GM06990 (cell line): ENCODE results near the gene LY6G5C.

Source experiments
- DNase-seq: peaks from one replicate; pipeline ENCODE4 v3.0.0-alpha.2; 2011; ENCODE audit not compliant: insufficient read length; ENCODE audit errors: extremely low read depth
- H3K27me3 ChIP-seq: replicated peaks from 2 replicates; pipeline ENCODE4 v1.6.0; 2011; ENCODE audit warnings: low read length; ENCODE audit not compliant: control insufficient read depth, insufficient read depth
- H3K36me3 ChIP-seq: 2 replicates; pipeline ENCODE4 v1.5.1; 2011; ENCODE audit warnings: low read length; ENCODE audit not compliant: control insufficient read depth, insufficient read depth
- H3K4me3 ChIP-seq: replicated peaks from 2 replicates; pipeline ENCODE4 v1.5.1; 2011; ENCODE audit warnings: low read depth, mild to moderate bottlenecking, control low read depth, low read length
- CTCF ChIP-seq: IDR thresholded peaks from 2 replicates; pipeline ENCODE4 v1.5.1; 2011; ENCODE audit warnings: low read length, control low read depth, mild to moderate bottlenecking, inconsistent platforms; ENCODE audit not compliant: insufficient read depth, poor library complexity, severe bottlenecking

Gene LY6G5C

DNA sequence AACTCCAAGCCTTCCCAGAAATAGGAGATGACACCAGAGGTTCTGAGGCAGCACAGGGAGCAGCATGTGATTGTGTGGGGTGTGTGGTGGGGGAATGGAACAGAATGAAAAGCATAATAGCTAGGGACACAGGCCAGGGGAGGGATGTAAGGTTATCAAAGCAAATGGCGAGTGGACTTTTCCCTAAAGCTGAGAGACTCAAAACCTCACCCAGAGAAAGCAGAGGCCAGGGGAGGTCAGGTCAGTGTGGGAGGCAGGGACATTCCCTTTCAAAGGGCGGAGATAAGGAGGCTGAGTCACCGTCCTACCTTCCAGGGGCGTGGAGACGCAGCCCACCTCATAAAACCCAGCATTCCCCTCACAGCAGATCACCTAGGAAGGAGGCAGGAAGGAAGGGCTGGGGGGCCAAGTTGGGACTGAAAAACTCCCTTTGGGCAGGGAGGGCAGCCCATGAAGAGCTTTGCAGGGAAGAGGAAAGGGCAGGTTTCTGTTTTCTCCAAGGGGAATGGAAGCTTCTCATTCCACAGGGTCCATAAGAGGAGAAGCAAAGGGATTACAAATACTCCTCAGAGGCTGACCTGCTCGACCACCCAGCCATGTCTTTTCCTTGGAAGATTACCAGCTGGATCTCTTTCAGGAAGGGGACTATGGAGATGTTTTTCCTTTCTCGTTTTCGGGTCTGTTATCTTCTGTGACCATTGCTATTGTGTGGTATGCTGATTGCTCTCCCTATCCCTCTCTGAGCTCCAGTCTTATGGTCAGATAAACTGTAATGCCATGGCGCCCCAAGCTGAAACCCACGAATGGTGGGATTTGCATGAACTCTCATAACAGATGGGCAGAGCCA is 9.6 kb upstream of the LY6G5C start:
- no peaks in the 10 kb centered on the region for H3K27me3 ChIP-seq
- TF ChIP-seq CTCF: no peak
- H3K36me3 ChIP-seq: peaks cover 45% of the 10 kb centered on the region
- DNase-seq: no peak
- no peak overlapping the region for H3K4me3 ChIP-seq

DNA sequence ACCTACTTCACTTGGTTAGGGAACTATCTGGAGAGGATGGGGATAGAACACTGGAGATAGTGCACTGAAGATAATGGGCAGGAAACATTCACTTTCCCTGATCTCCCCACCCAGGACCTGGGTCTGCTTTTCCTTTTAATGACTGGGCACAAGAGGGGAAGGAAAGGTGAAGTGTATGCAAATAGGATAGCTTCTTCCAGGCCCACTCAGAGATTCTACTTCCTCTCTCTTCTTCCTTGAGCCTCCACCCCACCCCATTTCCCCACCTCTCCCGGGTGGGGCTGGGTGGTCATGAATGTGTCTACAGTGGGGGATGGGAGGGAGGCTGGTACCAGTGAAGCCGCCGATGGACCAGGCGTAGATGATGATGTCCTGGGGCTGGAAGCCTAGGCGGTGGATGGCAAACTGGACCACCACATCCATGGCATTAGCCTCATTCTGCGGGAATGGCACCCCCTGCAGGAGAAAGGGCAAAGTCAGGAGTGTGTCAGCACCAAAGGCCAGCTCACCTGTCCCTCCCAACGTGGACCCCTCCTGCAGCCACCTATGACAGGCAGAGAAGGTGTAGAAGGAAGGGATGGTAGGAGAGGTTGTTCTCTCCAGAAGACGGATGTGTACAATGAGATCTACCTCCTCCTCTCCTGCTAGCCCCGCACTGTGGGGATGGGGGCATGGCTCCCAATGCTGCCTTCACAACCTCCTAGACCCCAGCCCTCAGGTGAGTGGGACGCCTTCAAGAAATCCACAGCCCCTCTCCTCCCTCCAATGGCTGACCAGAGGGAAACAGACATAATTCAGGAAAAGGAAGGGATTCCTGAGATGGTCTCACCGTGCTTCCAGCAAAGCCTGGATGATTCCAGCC is 8.6 kb upstream of the LY6G5C start:
- Histone ChIP-seq H3K36me3 (peaks cover 45% of the 10 kb centered on the region), H3K4me3 (no peak overlapping the region), H3K27me3 (no peaks in the 10 kb centered on the region)
- TF ChIP-seq CTCF: peak; percentile 56
- DNase-seq: no peak

DNA sequence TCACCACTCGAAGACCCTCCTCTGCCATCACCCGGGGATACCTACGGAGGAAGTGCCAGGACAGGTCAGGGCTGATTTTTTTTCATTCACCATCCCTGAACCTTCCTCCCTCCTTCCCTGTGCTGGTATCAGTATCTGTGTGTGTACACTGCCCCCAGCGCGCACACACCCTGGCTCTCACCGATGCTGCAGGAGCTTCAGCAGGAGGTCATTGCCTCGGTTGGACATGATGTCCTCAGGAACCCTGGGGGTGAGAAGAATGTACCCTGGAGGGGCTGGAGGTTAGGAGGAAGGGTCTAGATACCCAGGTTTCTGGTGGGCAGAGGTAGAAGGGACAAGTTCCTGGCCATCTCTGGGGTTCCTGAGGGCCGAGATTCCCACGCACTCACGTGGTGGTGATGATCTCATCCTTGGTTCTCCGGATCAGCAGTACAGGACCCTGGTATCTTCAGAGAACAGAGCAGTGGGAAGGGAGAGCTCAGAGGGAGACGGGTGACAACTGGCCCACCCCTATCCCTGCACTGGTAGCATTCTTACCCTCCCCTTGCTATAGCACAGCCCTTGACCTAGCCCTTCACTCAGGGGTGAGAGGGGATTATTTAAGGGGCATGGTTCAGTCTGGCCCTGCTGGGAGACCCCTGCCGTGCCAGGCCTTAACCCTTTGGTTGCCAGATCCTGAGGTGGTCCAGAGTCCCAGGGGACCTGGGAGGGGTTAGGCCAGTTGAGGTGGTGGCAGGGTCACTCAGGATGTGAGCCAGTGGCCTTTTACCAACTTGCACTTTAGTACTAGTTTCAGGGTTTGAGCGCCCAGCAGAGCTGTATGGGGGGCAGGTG is 7.2 kb upstream of the LY6G5C start:
- Histone ChIP-seq H3K27me3 (no peaks in the 10 kb centered on the region), H3K36me3 (peaks cover 42% of the 10 kb centered on the region), H3K4me3 (no peak overlapping the region)
- no peak for TF ChIP-seq CTCF
- no peak for DNase-seq

GRCh38 chr6:31687321-31687720 is 6.5 kb upstream of the LY6G5C start:
- peaks cover 38% of the 10 kb centered on the region for H3K36me3 ChIP-seq
- TF ChIP-seq CTCF: no peak
- no peak for DNase-seq

GRCh38 chr6:31686483-31686882 is 5.6 kb upstream of the LY6G5C start:
- H3K4me3 ChIP-seq: no peak overlapping the region
- peaks cover 34% of the 10 kb centered on the region for H3K36me3 ChIP-seq
- TF ChIP-seq CTCF: no peak
- no peaks in the 10 kb centered on the region for H3K27me3 ChIP-seq
- no peak for DNase-seq

More at GRCh38 chr6:31687321-31687720, 6.5 kb upstream of the LY6G5C start:
- H3K4me3 ChIP-seq: no peak overlapping the region
- no peaks in the 10 kb centered on the region for H3K27me3 ChIP-seq
